H1 (cell line): ENCODE data around the gene C15orf62. TPM values are rescaled to one million over a fixed set of nuclear protein-coding genes. Genes with fewer than 3 reads are reported as not detected.

Source experiments
- GABPA ChIP-seq: IDR thresholded peaks from 2 replicates; pipeline ENCODE4 v1.6.1; 2011; ENCODE audit warnings: mild to moderate bottlenecking, low read length, moderate library complexity, borderline replicate concordance; ENCODE audit not compliant: insufficient read depth
- SUZ12 ChIP-seq: fragments of 200-600 bp; sonication (generic); IDR thresholded peaks from 2 replicates; pipeline ENCODE4 v1.6.1; 2012; ENCODE audit warnings: mild to moderate bottlenecking, inconsistent platforms, low read length, moderate library complexity, mixed read lengths
- polyA plus RNA-seq, 7 experiments: library from polyadenylated mRNA; depleted of rRNA in 3 of 7; stranded (reverse) in 5 of 7; unstranded in 2 of 7; fragments of >200 nt in 5 of 7; fragments of 200-250 nt in 2 of 7; gene quantifications; 1 replicate in 5 of 7; 2 replicates in 1 of 7; 4 replicates in 1 of 7; pipeline versions ENCODE4 v1.2.1 to v1.2.3, GENCODE V29; 2011 to 2013; ENCODE audit warnings: missing spikeins in 2 of 7, mixed read lengths in 2 of 7
- total RNA-seq: library from RNA; stranded (reverse); fragmentation: NEBNext Ultra II Directional; extraction: Animal tissue kit (Norgen Biotek cat#: 25700); gene quantifications from 2 replicates; pipeline ENCODE4 v1.2.1, GENCODE V29; 2021

C15orf62 gene
- total and polyA plus RNA-seq, 2 of the 8 experiments (the other 6 are each of a cell fraction or from before 2014, with no cell fraction given): 0.06 to 0.56 TPM

DNA sequence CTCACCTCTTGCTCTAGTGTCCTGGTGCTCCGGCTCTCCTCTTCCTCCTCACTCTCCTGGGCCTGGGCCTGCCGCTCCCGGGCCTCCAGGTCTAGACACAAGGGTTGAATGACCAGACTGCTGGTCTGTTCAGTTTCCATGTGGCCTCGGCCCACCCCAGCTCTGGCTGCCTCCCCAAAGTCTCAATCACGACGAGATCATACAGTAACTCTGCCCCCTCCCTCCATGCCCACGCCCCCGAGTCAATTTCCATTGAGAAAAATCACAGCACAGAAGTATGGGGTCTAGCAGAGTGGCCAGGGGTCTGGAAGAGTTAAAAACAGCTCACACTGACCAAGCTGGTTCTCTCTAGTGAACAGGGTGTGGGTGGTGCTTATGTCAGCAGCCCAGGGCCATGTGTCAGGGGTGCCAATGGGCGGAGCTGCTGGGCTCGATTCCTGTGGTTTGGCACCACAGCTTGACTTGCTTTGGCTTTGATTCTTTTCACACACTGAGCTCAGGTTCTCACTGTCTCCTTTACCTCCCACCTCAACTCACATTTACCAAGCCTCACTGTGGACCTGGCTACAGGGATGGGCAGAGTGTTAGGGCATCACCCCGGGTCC, 6.9 kb downstream of the C15orf62 start (continued):
- TF ChIP-seq GABPA: no peak
- no peak for TF ChIP-seq SUZ12
- TF ChIP-seq, all 59 proteins: peak for 0
